ENCODE measurements around the gene OPHN1.

OPHN1 gene

GRCh38 chrX:68249903-68250302 is 183.4 kb downstream of the OPHN1 start:
- no peak for DNase-seq (ENCODE audit: low read depth)
- TF ChIP-seq CTCF (IDR thresholded peaks at IDR 0.05; ENCODE audit: control insufficient read depth, extremely low read depth, insufficient read depth), result no peak
- H3K4me3 ChIP-seq (ENCODE audit: low read depth, low read length), result no peak overlapping the region

- DNase-seq (ENCODE audit: low read depth), result no peak
- no peak overlapping the region for H3K4me3 ChIP-seq (ENCODE audit: low read depth, low read length)
- no peak for TF ChIP-seq CTCF (IDR thresholded peaks at IDR 0.05; ENCODE audit: control insufficient read depth, extremely low read depth, insufficient read depth)
Observed at GRCh38 chrX:68249401-68249831, 183.9 kb downstream of the OPHN1 start.

GRCh38 chrX:68238568-68238967 is 194.7 kb downstream of the OPHN1 start:
- peak; percentile 25; the same call in 1 of the 2 replicates for TF ChIP-seq CTCF (IDR thresholded peaks at IDR 0.05; ENCODE audit: control insufficient read depth, extremely low read depth, insufficient read depth)
- no peak overlapping the region for H3K4me3 ChIP-seq (ENCODE audit: low read depth, low read length)
- DNase-seq (ENCODE audit: low read depth), result no peak

- no peak for TF ChIP-seq CTCF (IDR thresholded peaks at IDR 0.05; ENCODE audit: control insufficient read depth, extremely low read depth, insufficient read depth)
- no peak for DNase-seq (ENCODE audit: low read depth)
- H3K4me3 ChIP-seq (ENCODE audit: low read depth, low read length), result no peak overlapping the region
Observed at GRCh38 chrX:68234171-68234910, 199.0 kb downstream of the OPHN1 start.

- DNase-seq (ENCODE audit: low read depth), result no peak
- TF ChIP-seq CTCF (IDR thresholded peaks at IDR 0.05; ENCODE audit: control insufficient read depth, extremely low read depth, insufficient read depth), result no peak
- H3K4me3 ChIP-seq (ENCODE audit: low read depth, low read length), result no peak overlapping the region
Observed at GRCh38 chrX:68232206-68232605, 201.1 kb downstream of the OPHN1 start.

- no peak for DNase-seq (ENCODE audit: low read depth)
- TF ChIP-seq CTCF (IDR thresholded peaks at IDR 0.05; ENCODE audit: control insufficient read depth, extremely low read depth, insufficient read depth), result no peak
- no peak overlapping the region for H3K4me3 ChIP-seq (ENCODE audit: low read depth, low read length)
Observed at GRCh38 chrX:68209008-68209407, 224.3 kb downstream of the OPHN1 start.

GRCh38 chrX:68204521-68205038 is 228.7 kb downstream of the OPHN1 start:
- no peak for TF ChIP-seq CTCF (IDR thresholded peaks at IDR 0.05; ENCODE audit: control insufficient read depth, extremely low read depth, insufficient read depth)
- DNase-seq (ENCODE audit: low read depth), result no peak
- no peak overlapping the region for H3K4me3 ChIP-seq (ENCODE audit: low read depth, low read length)
